HG03354 (cell line): Measurements from ENCODE around the gene CYGB.
A peak's percentile ranks its signal among the peaks of the same experiment; 100 is the strongest.
"Not testable (repeated sequence)": the region's sequence is repeated elsewhere in the genome, so short reads cannot be mapped to it uniquely, and the experiment has no call there.

Source experiments
- ATAC-seq: cut with Tn5 transposase; IDR thresholded peaks from one replicate; pipeline ENCODE4 v1.9.1; 2021; ENCODE audit warnings: mild to moderate bottlenecking; ENCODE audit not compliant: unreplicated experiment, poor library complexity, severe bottlenecking

CYGB gene

GRCh38 chr17:76528528-76529223 is 8.8 kb downstream of the CYGB start:
- ATAC-seq: no peak

GRCh38 chr17:76528156-76528527 is 9.4 kb downstream of the CYGB start:
- peak; percentile 54 for ATAC-seq

- peak; percentile 55 for ATAC-seq
These were observed 9.9 kb downstream of the CYGB start for GRCh38 chr17:76527430-76528111.

GRCh38 chr17:76527016-76527415 is 10.5 kb downstream of the CYGB start:
- ATAC-seq: not testable (repeated sequence)

GRCh38 chr17:76525513-76525833 is 12.0 kb downstream of the CYGB start:
- not testable (repeated sequence) for ATAC-seq

- ATAC-seq: no peak
These were observed 12.7 kb downstream of the CYGB start for GRCh38 chr17:76524598-76525512.

- ATAC-seq: no peak
These were observed 14.1 kb downstream of the CYGB start for GRCh38 chr17:76523084-76524037.

GRCh38 chr17:76521683-76522082 is 15.8 kb downstream of the CYGB start:
- ATAC-seq: not testable (repeated sequence)

- no peak for ATAC-seq
These were observed 16.2 kb downstream of the CYGB start for GRCh38 chr17:76521262-76521661.

GRCh38 chr17:76519048-76519966 is 18.2 kb downstream of the CYGB start:
- ATAC-seq: no peak

- ATAC-seq: no peak
These were observed 19.9 kb downstream of the CYGB start for GRCh38 chr17:76517638-76518038.

- ATAC-seq: peak; percentile 71
These were observed 22.1 kb downstream of the CYGB start for GRCh38 chr17:76515274-76515949.

GRCh38 chr17:76514355-76514754 is 23.2 kb downstream of the CYGB start:
- not testable (repeated sequence) for ATAC-seq

GRCh38 chr17:76513306-76513692 is 24.2 kb downstream of the CYGB start:
- ATAC-seq: no peak

GRCh38 chr17:76512366-76513305 is 24.9 kb downstream of the CYGB start:
- ATAC-seq: no peak

- no peak for ATAC-seq
These were observed 25.7 kb downstream of the CYGB start for GRCh38 chr17:76511668-76512365.
